Transverse colon (tissue), 4 donors: ENCODE measurements around the gene WDSUB1. TPM values are rescaled to one million over a fixed set of nuclear protein-coding genes. Genes with fewer than 3 reads are reported as not detected.

Experiments used
- DNase-seq: peaks from one replicate; pipeline ENCODE4 v3.0.0-alpha.2; 2019
- H3K27ac ChIP-seq, 4 donors: fragments of 200-600 bp; sonication (generic); 2 replicates each; pipeline ENCODE4 v1.5.1; 2016 to 2018; ENCODE audit warnings: inconsistent platforms in 4 of 4
- H3K27me3 ChIP-seq: fragments of 200-600 bp; sonication (generic); 2 replicates; pipeline ENCODE4 v1.5.1; 2017; ENCODE audit warnings: inconsistent platforms
- H3K36me3 ChIP-seq, 4 donors: fragments of 200-600 bp; sonication (generic); 2 replicates each; pipeline ENCODE4 v1.5.1; 2017 to 2019; ENCODE audit warnings: inconsistent platforms in 4 of 4
- H3K4me1 ChIP-seq, 4 donors: fragments of 200-600 bp; sonication (generic); 2 replicates each; pipeline ENCODE4 v1.5.1; 2017 to 2020; ENCODE audit warnings: inconsistent platforms in 4 of 4
- H3K4me3 ChIP-seq, 4 donors: fragments of 200-600 bp; sonication (generic); 1 replicate in 1 of 4; 2 replicates in 3 of 4; pipeline versions ENCODE4 v1.5.1 to v1.6.1; 2017 to 2019; ENCODE audit warnings: inconsistent platforms in 4 of 4
- H3K9me3 ChIP-seq, 2 donors: fragments of 200-600 bp; sonication (generic); 2 replicates each; pipeline ENCODE4 v1.5.1; 2017 to 2019; ENCODE audit warnings: inconsistent platforms in 2 of 2
- EP300 ChIP-seq: sonication (generic); formaldehyde crosslinking; IDR thresholded peaks from one replicate; pipeline ENCODE4 v1.6.1; 2017; ENCODE audit warnings: antibody characterized with exemption, low read depth
- POLR2A ChIP-seq: fragments of 450-650 bp; IDR thresholded peaks from one replicate; pipeline ENCODE4 v1.6.1; 2016; ENCODE audit warnings: antibody characterized with exemption, mild to moderate bottlenecking, moderate library complexity
- POLR2AphosphoS5 ChIP-seq, 3 donors: sonication (generic); formaldehyde crosslinking; IDR thresholded peaks; one replicate each; pipeline ENCODE4 v1.6.1; 2016; ENCODE audit warnings: antibody characterized with exemption in 3 of 3
- WGBS, 2 donors: methylation state at CpG; one replicate each; pipeline ENCODE4 v1.1.5; 2018; ENCODE audit warnings: low coverage in 1 of 2; 5-methylcytosine and 5-hydroxymethylcytosine counted together
- in situ Hi-C, 4 donors: fragments of 200-750 bp; cut with MboI; loops; one replicate each; pipeline versions ENCODE4 v1.15.0 to v1.15.1; 2017; ENCODE audit warnings: low sequenced_read_pairs in 3 of 4, low pct_ligation_motif_present in 1 of 4, low pct_unique_long_range_greater_than_20kb in 1 of 4
- intact Hi-C: fragments of 100-400 bp; cut with DNase I; formaldehyde crosslinking; loops from one replicate; pipeline ENCODE4 v1.15.1; 2023; ENCODE audit warnings: low total_unique reads
- total RNA-seq, 4 donors: library from RNA; depleted of rRNA; stranded (reverse); fragments of >200 nt; gene quantifications; one replicate each; pipeline ENCODE4 v1.1.0, GENCODE V29; 2016
- TF ChIP-seq, protein P1 (sequence below), 5 experiments: fragments of 200-600 bp in 3 of 5; fragments of 450-650 bp in 2 of 5; sonication (generic) in 3 of 5; IDR thresholded peaks; 1 replicate in 2 of 5; 2 replicates in 3 of 5; pipeline ENCODE4 v1.5.1; 2016 to 2017; ENCODE audit warnings: antibody characterized with exemption in 5 of 5, inconsistent platforms in 3 of 5, mild to moderate bottlenecking in 2 of 5, moderate library complexity in 1 of 5

The WDSUB1 gene
- total RNA-seq, 4 donors from 2014 or later, result 3.4 to 10.3 (median 9.1) TPM

DNA sequence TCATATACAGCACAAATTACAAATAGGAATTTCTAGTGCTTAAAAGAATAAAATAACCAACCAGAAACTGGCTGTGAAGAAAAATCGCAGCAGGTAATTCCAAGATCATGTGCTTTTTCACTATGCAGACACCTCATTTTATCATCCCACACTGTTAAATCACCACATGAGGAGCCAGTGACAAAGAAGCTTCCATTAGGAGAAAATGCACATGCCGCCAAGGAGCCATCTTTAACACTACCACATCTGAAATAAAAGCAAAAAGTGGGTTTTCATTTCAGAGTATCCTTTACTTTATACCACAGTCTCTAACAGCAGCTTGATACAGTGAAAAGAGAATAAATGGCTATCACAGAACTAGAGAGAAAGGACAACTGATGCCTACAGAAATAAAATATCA lies 6.8 kb downstream of the WDSUB1 start:
- Histone ChIP-seq H3K36me3 (peaks cover 0 to 15% (median 5%) of the 10 kb centered on the region in 4 donors), H3K27me3 (no peaks in the 10 kb centered on the region), H3K4me1 (peaks cover 0 to under 1% (median 0%) of the 10 kb centered on the region in 4 donors), H3K4me3 (no peak overlapping the region), H3K27ac (no peak overlapping the region), H3K9me3 (no peaks in the 10 kb centered on the region)
- intact Hi-C loops (no loop called here), in situ Hi-C loops (no loop called here)
- 87 to 95% methylated on average over 2 of the region's 2 CpGs for WGBS, 2 donors
- DNase-seq, result no peak
- TF ChIP-seq POLR2AphosphoS5 (IDR thresholded peaks at IDR 0.05) (no peak), POLR2A (no peak), EP300 (no peak)
- TF ChIP-seq, protein P1, sequence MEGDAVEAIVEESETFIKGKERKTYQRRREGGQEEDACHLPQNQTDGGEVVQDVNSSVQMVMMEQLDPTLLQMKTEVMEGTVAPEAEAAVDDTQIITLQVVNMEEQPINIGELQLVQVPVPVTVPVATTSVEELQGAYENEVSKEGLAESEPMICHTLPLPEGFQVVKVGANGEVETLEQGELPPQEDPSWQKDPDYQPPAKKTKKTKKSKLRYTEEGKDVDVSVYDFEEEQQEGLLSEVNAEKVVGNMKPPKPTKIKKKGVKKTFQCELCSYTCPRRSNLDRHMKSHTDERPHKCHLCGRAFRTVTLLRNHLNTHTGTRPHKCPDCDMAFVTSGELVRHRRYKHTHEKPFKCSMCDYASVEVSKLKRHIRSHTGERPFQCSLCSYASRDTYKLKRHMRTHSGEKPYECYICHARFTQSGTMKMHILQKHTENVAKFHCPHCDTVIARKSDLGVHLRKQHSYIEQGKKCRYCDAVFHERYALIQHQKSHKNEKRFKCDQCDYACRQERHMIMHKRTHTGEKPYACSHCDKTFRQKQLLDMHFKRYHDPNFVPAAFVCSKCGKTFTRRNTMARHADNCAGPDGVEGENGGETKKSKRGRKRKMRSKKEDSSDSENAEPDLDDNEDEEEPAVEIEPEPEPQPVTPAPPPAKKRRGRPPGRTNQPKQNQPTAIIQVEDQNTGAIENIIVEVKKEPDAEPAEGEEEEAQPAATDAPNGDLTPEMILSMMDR (IDR thresholded peaks at IDR 0.05), result no peak

- Histone ChIP-seq H3K9me3 (no peaks in the 10 kb centered on the region), H3K36me3 (peaks cover 0 to 21% (median 5%) of the 10 kb centered on the region in 4 donors), H3K4me3 (no peak overlapping the region), H3K27me3 (no peaks in the 10 kb centered on the region), H3K4me1 (no peaks in the 10 kb centered on the region), H3K27ac (no peak overlapping the region)
- DNase-seq, result no peak
- 97 to 100% methylated on average over 1 of the region's 1 CpG for WGBS, 2 donors
- intact Hi-C loops, result no loop called here
- TF ChIP-seq, protein P1 (IDR thresholded peaks at IDR 0.05), result no peak
- TF ChIP-seq EP300 (no peak), POLR2AphosphoS5 (IDR thresholded peaks at IDR 0.05) (no peak), POLR2A (no peak)
- in situ Hi-C loops, result no loop called here
Observed at GRCh38 chr2:159275111-159275510, 11.4 kb downstream of the WDSUB1 start.

DNA sequence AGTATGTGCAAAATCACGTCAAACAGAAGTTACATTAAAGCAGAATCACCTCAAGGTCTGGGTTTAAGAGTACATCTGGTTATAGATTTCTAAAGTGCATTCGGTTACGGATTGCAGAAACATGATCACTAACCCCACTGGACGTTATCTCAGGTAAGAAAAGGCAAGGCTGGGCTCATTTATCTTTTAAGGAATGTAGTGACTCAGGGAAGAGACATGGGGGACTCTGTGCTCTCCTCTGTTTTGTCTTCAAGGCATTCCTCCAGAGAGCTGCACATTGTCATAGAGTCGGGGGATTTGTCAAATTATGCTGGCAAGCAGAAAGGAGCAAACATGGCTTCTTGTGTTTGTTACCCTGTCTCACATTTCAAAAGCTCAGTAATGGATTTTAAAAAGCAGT lies 14.3 kb downstream of the WDSUB1 start:
- DNase-seq, result no peak
- in situ Hi-C loops (no loop called here), intact Hi-C loops (no loop called here)
- H3K27me3 ChIP-seq, result no peaks in the 10 kb centered on the region
- peaks cover 0 to 4% (median 1%) of the 10 kb centered on the region in 4 donors for H3K4me1 ChIP-seq
- H3K9me3 ChIP-seq, result no peaks in the 10 kb centered on the region
- H3K4me3 ChIP-seq, result no peak overlapping the region
- no peak overlapping the region for H3K27ac ChIP-seq
- no peak for TF ChIP-seq EP300
- no peak for TF ChIP-seq POLR2A
- TF ChIP-seq, protein P1 (IDR thresholded peaks at IDR 0.05), result no peak
- no peak for TF ChIP-seq POLR2AphosphoS5 (IDR thresholded peaks at IDR 0.05)
- WGBS, 2 donors, result 87 to 94% methylated on average over 3 to 5 of the region's 5 CpGs
- H3K36me3 ChIP-seq, result peaks cover 0 to 12% (median 2%) of the 10 kb centered on the region in 4 donors

GRCh38 chr2:159270744-159271379 lies 15.6 kb downstream of the WDSUB1 start:
- DNase-seq, result no peak
- H3K9me3 ChIP-seq, result no peaks in the 10 kb centered on the region
- TF ChIP-seq POLR2AphosphoS5 (IDR thresholded peaks at IDR 0.05) (no peak), POLR2A (no peak), EP300 (no peak)
- TF ChIP-seq, protein P1 (IDR thresholded peaks at IDR 0.05), result no peak
- intact Hi-C loops, result no loop called here
- in situ Hi-C loops, result no loop called here
- peaks cover 0 to 4% (median 1%) of the 10 kb centered on the region in 4 donors for H3K4me1 ChIP-seq
- peaks cover 0 to 12% (median 2%) of the 10 kb centered on the region in 4 donors for H3K36me3 ChIP-seq
- 93 to 97% methylated on average over 4 of the region's 4 CpGs for WGBS, 2 donors
- no peaks in the 10 kb centered on the region for H3K27me3 ChIP-seq
- no peak overlapping the region for H3K4me3 ChIP-seq
- H3K27ac ChIP-seq, result no peak overlapping the region
